ENCODE results near the gene PRKCQ.

GRCh38 chr10:6591668-6592067 lies 11.6 kb upstream of the PRKCQ start:
- TF ChIP-seq, protein P1, sequence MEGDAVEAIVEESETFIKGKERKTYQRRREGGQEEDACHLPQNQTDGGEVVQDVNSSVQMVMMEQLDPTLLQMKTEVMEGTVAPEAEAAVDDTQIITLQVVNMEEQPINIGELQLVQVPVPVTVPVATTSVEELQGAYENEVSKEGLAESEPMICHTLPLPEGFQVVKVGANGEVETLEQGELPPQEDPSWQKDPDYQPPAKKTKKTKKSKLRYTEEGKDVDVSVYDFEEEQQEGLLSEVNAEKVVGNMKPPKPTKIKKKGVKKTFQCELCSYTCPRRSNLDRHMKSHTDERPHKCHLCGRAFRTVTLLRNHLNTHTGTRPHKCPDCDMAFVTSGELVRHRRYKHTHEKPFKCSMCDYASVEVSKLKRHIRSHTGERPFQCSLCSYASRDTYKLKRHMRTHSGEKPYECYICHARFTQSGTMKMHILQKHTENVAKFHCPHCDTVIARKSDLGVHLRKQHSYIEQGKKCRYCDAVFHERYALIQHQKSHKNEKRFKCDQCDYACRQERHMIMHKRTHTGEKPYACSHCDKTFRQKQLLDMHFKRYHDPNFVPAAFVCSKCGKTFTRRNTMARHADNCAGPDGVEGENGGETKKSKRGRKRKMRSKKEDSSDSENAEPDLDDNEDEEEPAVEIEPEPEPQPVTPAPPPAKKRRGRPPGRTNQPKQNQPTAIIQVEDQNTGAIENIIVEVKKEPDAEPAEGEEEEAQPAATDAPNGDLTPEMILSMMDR (IDR thresholded peaks at IDR 0.05), result no peak
- no peak for TF ChIP-seq POLR2A (IDR thresholded peaks at IDR 0.05)
